Lung (tissue), 12 donors: ENCODE results near the gene SART3. TPM values are rescaled to one million over a fixed set of nuclear protein-coding genes. Genes with fewer than 3 reads are reported as not detected.

Experiments
- ATAC-seq: fragments of 200-7000 bp; cut with Tn5 transposase; one replicate; pipeline ENCODE4 v1.9.1; 2020; ENCODE audit warnings: moderate number of reproducible peaks; ENCODE audit not compliant: insufficient read depth, low FRiP score
- DNase-seq, 3 donors: peaks; one replicate each; pipeline ENCODE4 v3.0.0-alpha.2; 2013 to 2017
- H3K27ac ChIP-seq, 2 donors: one replicate each; pipeline ENCODE4 v1.5.1; 2013; ENCODE audit warnings: mild to moderate bottlenecking in 2 of 2, moderate library complexity in 2 of 2, control low read depth in 1 of 2, inconsistent platforms in 1 of 2, low read depth in 1 of 2, low read length in 1 of 2
- H3K27me3 ChIP-seq, 3 donors: one replicate each; pipeline ENCODE4 v1.5.1; 2013; ENCODE audit warnings: low read length in 2 of 3; ENCODE audit not compliant: control insufficient read depth in 3 of 3, insufficient read depth in 3 of 3
- H3K36me3 ChIP-seq, 4 donors: one replicate each; pipeline ENCODE4 v1.5.1; 2013; ENCODE audit warnings: low read length in 4 of 4, mild to moderate bottlenecking in 1 of 4, moderate library complexity in 1 of 4; ENCODE audit not compliant: control insufficient read depth in 4 of 4, insufficient read depth in 4 of 4
- H3K4me1 ChIP-seq, 5 donors: one replicate each; pipeline ENCODE4 v1.5.1; 2013; ENCODE audit warnings: low read length in 5 of 5, mild to moderate bottlenecking in 2 of 5, moderate library complexity in 1 of 5; ENCODE audit not compliant: control insufficient read depth in 5 of 5, insufficient read depth in 5 of 5
- H3K4me3 ChIP-seq: one replicate; pipeline ENCODE4 v1.5.1; 2013; ENCODE audit warnings: mild to moderate bottlenecking, control low read depth, moderate library complexity
- H3K9ac ChIP-seq, 2 donors: one replicate each; pipeline ENCODE4 v1.5.1; 2013; ENCODE audit warnings: low read length in 2 of 2, control low read depth in 1 of 2; ENCODE audit not compliant: insufficient read depth in 1 of 2
- H3K9me3 ChIP-seq, 4 donors: one replicate each; pipeline ENCODE4 v1.5.1; 2013; ENCODE audit warnings: low read length in 3 of 4, mild to moderate bottlenecking in 1 of 4, moderate library complexity in 1 of 4; ENCODE audit not compliant: control insufficient read depth in 4 of 4, insufficient read depth in 3 of 4
- CTCF ChIP-seq: IDR thresholded peaks from 2 replicates; pipeline ENCODE4 v1.5.1; 2012; ENCODE audit warnings: mild to moderate bottlenecking; ENCODE audit errors: control extremely low read depth, extremely low read depth
- WGBS, 2 donors: extraction: QIAGEN DNeasy Blood & Tissue Kit; methylation state at CpG; one replicate each; pipeline ENCODE4 v1.1.7; 2013; 5-methylcytosine and 5-hydroxymethylcytosine counted together
- polyA plus RNA-seq, 2 donors: library from polyadenylated mRNA; stranded (reverse); fragments of 200-250 nt; gene quantifications; one replicate each; pipeline ENCODE4 v1.2.1, GENCODE V29; 2013
- total RNA-seq, 2 donors: library from RNA; depleted of rRNA in 1 of 2; stranded (reverse); fragments of >200 nt in 1 of 2; gene quantifications; one replicate each; pipeline ENCODE4 v1.2.1, GENCODE V29; 2014 to 2021
- donor health status: control.
- donor health status: control.
- donor health status: Bipolar disorder and iron deficiency.
- donor health status: healthy.
- donor health status: DM: yes; HTN: yes; CAD: no.

SART3 gene
- total and polyA plus RNA-seq, 4 donors: 12.2 to 107 (median 34.9) TPM

GRCh38 chr12:108606492-108606891 is 45.5 kb upstream of the SART3 start:
- Histone ChIP-seq H3K27me3 (no peaks in the 10 kb centered on the region), H3K27ac (no peak overlapping the region), H3K9me3 (no peaks in the 10 kb centered on the region), H3K36me3 (no peaks in the 10 kb centered on the region), H3K4me3 (no peak overlapping the region), H3K4me1 (peaks cover 0 to 18% (median 7%) of the 10 kb centered on the region in 5 donors), H3K9ac (no peak overlapping the region)
- 78 to 84% methylated on average over 9 of the region's 9 CpGs for WGBS, 2 donors
- DNase-seq: no peak
- no peak for TF ChIP-seq CTCF
- no peak for ATAC-seq

- H3K9ac ChIP-seq: no peak overlapping the region
- no peak overlapping the region for H3K27ac ChIP-seq
- no peak overlapping the region for H3K4me3 ChIP-seq
- peaks cover 0 to 16% (median 7%) of the 10 kb centered on the region in 5 donors for H3K4me1 ChIP-seq
- TF ChIP-seq CTCF: no peak
- H3K36me3 ChIP-seq: no peaks in the 10 kb centered on the region
- ATAC-seq (no peak), DNase-seq (no peak)
- H3K9me3 ChIP-seq: no peaks in the 10 kb centered on the region
- WGBS, 2 donors: 92 to 95% methylated on average over 4 of the region's 4 CpGs
- H3K27me3 ChIP-seq: no peaks in the 10 kb centered on the region
Observed at GRCh38 chr12:108605690-108606406, 44.9 kb upstream of the SART3 start.

- no peak for DNase-seq
- Histone ChIP-seq H3K9ac (no peak overlapping the region), H3K9me3 (no peaks in the 10 kb centered on the region), H3K27ac (no peak overlapping the region), H3K4me3 (no peak overlapping the region), H3K27me3 (no peaks in the 10 kb centered on the region), H3K4me1 (peaks cover 0 to 9% (median 5%) of the 10 kb centered on the region in 5 donors), H3K36me3 (no peaks in the 10 kb centered on the region)
- TF ChIP-seq CTCF: no peak
- 68 to 82% methylated on average over 3 of the region's 3 CpGs for WGBS, 2 donors
- ATAC-seq: no peak
Observed at GRCh38 chr12:108605000-108605689, 44.2 kb upstream of the SART3 start.
